Right hindlimb (tissue), 1 donor: ENCODE results near the gene ARHGAP5.
A peak's percentile ranks its signal among the peaks of the same experiment; 100 is the strongest.

Source experiments
- DNase-seq: peaks from one replicate; pipeline ENCODE4 v3.0.0-alpha.2; 2018

The ARHGAP5 gene

DNA sequence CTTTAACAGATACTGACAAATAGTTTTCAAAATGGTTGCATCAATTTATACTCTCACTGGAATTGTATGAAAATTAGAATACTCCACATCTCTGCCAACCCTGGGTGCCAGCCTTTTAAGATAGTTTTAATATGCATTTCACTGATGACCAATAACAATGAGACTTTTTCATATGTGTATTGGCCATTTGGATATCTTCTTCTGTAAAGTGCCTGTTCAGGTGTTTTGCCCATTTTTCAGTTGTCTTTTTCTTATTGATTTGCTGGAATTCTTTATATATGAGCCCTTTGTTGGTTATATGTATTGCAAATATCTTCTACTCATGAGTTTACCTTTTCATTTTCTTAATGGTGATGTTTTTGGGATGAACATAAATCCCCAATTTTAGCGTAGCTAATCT, 108.0 kb downstream of the ARHGAP5 start:
- no peak for DNase-seq

DNA sequence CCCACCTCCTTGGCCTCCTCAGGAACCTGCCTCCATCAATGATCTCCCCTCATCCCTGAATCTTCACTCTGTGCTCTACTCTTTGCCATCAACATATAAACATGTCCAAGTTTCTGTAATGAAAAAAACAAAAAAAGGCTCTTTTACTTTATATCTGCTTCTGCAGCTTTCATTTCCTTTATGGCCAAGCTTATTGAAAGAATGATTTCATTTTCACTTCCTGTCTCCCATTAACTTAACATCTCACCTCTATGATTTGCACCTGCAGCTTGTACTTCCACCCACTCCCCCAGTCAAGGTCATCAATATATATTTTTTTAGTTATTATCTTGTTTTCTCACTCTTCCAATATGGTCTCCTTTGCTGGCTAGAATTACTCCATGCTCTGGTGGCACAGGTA, 109.1 kb downstream of the ARHGAP5 start:
- DNase-seq = no peak

DNA sequence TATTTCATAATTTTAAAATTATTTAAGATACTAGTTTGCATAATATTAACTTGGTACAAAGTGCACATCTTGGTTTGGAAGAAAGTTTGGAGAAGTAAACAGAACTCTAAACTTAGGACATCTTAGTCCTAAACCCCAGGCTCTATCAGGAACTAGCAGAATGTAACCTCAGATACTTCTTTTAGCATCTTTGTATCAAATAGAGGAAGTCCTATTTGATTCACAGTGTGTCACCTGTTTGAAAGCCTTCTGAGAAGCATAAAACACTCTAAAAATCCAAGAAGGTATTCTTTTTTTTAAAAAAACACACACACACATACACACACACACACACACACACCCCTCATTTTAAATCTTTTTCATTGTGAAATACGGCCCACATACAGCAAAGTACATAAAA, 112.7 kb downstream of the ARHGAP5 start:
- DNase-seq = no peak

DNA sequence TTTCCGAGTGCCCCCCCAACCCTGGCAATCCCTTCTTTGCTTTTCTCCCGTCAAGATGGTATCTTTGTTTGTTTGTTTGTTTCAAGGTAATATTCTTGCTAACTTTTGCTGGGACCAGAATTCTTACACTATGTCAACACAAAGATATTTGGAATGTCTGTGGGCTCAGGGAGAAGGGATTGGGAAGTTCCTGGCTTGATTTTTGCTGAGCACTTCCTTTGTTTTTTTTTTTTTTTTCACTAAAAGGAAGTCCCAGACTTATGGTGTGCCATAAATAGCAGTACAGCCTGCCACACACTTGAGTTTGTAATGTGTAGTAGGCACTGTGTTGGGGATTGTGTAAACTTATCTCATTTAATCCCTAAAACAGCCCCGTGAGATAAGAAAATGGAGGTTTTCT, 113.6 kb downstream of the ARHGAP5 start:
- no peak for DNase-seq

DNA sequence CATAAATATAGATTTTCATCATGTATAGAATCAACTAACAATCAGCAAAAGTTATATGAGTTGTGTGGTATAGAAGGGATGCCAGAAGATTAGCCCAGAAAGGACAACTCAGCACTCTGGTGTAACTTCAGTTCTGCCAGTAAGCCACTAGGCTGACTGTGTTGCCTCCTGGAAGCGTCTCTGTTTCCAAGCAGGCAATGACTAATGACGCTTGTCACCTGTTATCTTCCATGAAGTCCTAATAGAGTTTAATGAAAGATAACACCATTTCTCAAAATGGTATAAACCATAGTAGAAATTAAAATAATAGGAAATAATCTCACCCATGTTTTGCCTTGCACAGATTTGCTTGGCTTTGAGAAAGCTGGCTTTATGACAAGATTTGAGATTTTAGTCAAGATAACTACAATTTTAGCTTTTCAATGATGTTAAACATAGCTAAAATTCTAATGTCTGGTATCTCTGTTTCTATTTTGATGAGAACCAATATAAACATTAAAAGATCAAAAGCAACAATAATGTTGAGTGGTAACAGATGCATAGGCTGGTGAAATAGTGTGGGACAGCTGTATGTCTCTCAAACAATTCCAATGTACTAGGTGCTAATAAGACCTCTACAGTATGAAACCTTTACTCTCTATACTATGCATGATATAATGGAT, 115.7 kb downstream of the ARHGAP5 start:
- DNase-seq = no peak

DNA sequence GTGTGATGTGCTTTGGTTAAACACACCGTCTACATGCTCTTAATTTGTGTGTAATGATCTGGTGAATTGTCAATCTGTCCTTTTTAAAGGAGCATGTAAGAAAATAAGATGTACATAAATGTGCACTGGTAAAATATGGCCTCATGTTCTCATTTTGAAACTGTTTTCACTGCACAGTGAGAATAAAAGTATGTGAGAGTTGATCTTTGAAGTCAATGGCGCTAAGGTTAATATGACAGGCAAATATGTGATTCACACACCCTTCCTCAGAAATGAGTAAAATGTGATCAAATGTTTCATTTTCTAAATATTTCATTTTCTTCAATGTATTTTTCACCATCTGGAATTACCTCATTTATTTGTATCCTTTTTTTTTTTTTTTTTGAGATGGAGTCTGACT, 116.4 kb downstream of the ARHGAP5 start:
- DNase-seq = no peak

DNA sequence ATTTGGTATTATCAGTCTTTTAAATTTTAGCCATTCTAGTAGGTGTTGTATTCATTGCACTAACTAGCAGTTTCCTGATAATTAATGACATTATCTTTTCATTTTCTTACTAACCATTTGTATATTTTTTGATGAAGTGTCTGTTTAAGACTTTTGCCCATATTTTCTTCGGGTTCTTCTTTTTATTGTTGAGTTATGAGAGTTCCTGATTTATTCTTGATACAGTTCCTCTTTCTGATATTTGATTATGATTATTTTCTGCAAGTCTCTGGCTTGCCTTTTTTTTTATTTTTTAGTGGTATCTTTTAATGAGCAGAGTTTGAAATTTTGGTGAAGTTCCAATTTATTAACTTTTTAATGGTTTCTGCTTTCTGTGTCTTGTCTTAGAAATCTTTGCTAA, 118.5 kb downstream of the ARHGAP5 start:
- DNase-seq = no peak

DNA sequence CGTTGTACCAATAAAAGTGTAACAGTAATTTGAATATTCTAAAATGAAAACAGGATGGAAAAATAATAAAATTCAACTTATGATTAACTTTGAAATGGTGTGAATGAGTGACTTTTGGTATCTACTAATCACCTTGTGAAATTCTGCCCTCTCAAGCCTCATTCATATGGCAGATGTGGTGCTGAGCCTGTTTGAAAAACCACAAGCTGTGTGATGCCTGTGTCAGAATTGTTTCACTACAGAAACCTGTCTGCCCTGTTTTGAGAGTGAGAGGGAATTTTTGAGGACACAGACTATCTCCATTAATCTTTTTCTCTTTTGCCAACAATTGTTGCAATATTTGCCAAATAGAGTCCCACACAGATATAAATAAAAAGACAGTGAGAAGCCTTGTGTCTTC, 120.8 kb downstream of the ARHGAP5 start:
- no peak for DNase-seq

DNA sequence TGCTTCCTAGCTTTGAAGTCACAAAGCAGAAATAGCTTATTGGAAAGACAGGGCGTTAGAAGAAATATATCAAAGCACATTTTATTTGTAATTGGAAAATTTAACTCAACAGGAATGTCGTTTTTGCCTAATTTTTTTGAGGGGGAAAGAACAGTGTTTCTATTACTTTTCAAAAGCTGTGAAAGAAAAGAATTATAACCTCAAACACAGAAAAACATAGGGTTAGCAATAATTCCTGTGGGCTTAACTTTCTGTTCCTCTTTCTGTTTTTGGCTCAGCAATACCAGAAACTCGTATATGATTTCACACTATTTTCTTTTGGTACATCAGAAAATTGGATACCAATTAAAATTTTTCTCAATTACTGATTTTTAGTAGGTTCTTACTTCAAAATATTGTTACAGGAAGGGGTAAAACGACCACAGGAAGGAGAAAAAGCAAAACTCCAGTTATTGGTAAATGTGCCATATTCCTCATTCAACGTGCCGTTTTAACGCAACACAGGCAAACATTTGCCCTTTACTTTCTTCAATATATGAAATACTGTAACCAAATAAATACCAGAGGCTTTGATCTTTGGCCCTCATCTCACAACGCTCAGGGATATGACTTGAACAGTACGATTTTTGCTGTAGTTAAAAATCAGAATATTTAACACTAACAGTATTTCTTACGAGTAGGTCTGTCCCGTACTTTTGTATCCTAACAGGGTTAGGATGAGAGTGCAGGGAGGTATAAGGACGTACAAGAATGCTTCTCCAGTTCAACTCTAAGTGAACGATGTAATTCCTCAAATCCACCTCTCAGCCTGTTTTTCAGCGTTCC, 123.5 kb downstream of the ARHGAP5 start:
- DNase-seq = no peak

DNA sequence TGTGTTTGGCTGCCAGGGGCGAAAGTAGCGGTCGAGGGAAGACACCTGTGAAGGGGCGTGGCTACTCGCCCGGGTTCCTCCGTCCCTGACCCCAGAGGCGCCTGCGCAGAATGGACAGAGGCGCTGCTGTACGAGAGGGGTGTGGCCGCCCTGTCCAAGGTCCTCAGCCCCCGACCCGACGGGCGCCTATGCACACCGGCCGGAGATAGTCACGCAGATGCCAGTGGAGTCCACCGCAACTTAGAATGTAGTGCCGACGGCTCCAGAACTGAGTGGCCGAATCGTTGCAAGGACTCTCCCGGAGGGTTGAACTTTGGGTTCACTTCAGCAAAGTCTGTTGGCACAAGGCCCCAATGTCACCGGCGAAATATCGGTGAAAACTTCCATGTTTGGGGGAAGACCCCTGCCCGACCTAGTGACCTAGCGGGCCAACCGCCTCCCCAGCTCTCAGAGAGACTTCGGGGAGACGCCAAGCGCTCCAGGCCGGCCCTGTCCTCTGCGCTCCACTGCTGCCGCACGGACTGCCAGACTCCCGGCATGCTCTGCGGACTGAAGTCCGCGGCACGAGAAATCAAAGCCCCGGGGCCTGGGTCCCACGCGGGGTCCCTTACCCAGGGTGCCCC, 124.2 kb downstream of the ARHGAP5 start:
- DNase-seq = peak; percentile 87

DNA sequence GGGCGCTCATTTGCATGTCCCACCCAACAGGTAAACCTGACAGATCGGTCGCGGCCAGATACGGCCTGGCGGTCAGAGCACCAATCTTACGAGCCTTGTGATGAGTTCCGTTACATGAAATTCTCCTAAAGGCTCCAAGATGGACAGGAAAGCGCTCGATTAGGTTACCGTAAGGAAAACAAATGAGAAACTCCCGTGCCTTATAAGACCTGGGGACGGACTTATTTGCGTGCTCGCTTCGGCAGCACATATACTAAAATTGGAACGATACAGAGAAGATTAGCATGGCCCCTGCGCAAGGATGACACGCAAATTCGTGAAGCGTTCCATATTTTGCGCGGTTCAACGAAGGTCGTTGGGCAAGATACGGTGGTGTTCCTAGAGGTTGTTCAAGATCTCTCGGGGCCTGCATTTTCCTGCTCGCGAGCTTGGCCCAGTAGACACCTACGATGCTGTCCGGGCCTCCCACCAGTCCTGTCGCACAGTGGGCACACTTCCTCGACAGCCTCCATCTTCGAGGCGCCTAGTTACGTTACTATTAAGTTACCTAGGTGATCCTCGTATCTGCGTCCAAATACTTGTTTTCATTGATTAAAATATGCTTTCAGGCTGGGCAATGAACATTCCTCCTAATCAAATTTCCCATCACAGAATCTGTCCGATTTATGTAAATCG, 124.8 kb downstream of the ARHGAP5 start, which contains the start of gene RNU6-7:
RNU6-7 (plus strand) TSS at position 230 of the 675 bp plus-strand sequence.
- peak; percentile 67 for DNase-seq

DNA sequence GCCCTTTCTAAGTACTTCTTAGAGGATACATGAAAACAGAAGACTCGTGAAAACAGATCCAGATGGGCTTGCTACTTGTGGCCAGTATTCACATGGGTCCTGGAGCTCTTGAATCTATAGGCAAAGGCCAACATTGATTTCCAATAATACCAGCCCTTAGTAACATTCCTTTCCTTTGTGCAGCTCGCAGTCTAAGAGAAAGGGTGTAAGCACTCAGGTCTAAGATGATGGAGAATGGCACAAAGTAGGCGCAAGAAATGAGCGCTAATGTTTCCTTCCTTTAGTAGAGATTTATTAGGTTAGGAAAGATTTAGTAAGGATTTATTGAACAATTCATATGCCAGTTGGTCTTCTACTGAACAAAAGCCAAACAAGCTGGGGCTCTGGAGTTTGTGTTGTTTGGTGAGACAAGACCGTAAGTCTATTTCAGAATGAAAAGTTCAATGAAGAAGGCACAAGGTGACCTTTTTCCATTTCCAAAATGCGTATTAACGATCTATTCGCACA, 125.4 kb downstream of the ARHGAP5 start:
- no peak for DNase-seq

DNA sequence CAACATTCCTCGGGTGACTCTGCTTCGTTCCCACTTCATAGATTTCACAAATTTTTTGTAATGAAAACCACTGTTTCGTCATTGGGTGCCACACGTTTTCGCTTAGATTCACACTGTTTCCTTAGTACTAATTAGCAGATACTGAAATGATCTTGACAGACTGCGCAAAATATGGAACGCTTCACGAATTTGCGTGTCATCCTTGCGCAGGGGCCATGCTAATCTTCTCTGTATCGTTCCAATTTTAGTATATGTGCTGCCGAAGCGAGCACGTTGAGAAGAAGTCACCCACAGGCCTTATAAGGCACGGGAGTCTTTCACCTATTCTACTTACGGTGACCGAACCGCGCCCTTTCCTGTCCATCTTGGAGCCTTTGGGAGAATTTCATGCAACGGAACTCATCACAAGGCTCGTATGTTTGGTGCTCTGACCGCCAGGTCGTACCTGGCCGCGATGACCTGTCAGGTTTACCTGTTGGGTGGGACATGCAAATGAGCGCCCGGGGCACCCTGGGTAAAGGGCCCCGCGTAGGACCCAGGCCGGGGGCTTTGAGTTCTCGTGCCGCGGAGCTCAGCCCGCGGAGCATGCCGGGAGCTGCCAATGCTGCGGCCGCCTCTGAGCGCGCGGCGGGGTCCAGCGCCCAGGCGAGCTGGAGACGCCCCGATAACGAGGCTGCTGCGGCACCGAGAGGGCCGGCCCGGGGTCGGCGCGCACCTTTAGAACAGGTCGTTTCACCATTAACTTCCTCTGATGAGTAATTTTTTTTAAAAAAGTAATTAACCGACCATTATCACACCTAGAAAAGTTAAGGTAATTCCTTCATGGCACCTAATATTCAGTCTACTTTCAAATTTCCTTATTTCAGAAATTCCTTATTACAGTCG, 126.1 kb downstream of the ARHGAP5 start, which contains the start of gene RNU6-8:
RNU6-8 (minus strand) TSS at position 272 of the 885 bp plus-strand sequence.
- peak; percentile 93 for DNase-seq

DNA sequence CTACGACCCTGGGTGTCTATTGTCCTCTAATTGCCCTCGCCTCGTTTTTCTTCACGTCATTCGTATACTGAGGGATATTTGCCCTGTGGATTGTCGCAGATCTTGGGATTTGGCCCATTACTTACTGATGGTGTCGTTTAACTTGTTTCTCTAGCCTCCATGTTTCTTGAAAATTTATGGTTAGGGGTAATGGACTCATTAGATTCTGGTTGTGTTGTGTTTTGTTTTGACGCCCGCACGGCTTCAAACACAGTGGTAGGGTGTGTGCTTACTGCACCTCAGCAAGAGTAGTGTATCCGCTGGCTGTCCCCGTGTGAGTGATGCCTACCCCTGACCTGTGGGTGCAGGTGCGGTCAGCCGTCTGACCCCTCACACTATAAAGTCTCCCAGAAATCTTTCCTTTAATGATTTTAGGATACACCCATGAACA, 126.8 kb downstream of the ARHGAP5 start:
- DNase-seq = peak; percentile 23

DNA sequence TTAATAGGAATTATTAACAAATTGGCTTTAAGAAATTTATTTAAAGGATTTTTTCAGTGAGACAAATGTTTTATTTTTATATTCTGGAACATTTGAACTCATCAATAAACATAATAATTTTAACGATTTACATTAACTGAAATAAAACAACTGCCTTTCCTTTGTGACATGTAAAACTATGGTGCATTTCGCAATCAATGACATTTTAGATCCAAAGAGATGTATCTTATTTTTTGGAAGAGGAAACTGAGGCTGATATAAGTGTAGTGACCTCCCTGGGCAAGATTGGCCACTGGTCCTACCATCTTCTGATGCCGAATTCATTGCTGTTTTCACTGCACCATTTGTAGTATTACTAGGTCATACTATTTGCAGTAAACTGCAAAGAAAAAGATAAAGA, 128.4 kb downstream of the ARHGAP5 start:
- no peak for DNase-seq

DNA sequence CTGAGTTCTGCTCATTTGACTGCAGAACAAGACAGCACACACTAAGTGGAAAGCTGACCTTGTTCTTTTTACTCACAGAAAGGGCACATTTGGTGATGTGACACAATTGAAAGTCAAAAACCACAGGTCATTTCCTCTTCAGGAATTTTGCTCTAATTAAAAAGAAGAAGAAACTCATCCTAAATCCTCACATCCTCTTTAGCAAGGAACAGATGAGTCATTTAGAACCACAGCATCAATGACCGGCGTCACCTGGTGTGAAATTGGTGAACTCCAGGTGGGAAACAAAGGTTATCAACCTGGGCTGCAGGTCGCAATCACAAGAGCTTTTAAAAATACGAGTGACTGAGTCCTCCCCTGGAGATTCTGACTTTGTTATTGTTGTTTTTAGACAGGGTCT, 128.9 kb downstream of the ARHGAP5 start:
- no peak for DNase-seq

DNA sequence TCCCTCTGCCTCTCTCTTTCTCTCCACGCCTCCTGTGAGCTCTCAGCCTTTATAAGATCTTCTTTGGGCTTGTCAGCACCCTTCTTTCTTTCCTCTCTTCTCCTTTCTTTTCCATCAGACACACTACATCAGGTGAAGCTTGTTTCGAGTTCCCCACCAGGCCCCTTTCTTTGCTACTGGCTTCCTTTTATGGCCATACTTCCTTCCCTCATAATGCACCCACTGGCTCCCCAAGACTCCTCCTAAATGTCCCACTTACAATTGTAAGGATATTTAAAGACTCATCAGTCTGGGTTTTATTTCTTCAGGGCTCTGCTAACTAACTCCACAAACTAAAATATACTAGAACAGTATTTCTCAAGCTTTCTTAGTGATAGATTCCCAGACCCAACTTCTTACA, 129.4 kb downstream of the ARHGAP5 start:
- DNase-seq = no peak

DNA sequence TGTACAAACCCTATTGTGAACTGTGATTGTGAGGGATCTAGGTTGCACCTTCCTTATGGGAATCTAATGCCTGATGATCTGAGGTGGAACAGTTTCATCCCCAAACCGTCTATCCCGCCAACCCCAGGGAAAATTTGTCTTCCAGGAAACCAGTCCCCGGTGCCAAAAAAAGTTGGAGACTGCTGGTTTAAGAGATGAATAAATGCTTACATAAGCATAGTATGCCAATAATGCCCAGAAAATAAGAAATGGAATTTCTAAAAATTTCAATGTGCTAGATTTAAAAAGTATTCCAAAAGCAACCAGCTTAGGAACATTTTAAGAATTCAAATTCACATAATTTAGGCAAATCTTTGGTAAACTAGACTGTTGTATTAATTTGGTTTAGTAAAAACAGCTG, 131.4 kb downstream of the ARHGAP5 start:
- no peak for DNase-seq
